GM12878 (cell line): Measurements from ENCODE around the gene TTC29. TPM values are rescaled to one million over a fixed set of nuclear protein-coding genes. Genes with fewer than 3 reads are reported as not detected.

Source experiments
- ATAC-seq: fragments of 200-7000 bp; cut with Tn5 transposase; 3 replicates; pipeline ENCODE4 v1.9.1; 2020; ENCODE audit warnings: mild to moderate bottlenecking, moderate library complexity
- BruUV-seq: library from RNA; stranded (reverse); fragments of 400-500 nt; replicated peaks from 2 replicates; lab custom pipeline; 2021; lab: Mats Ljungman, UMichigan
- CTCF ChIA-PET: fragments of 300-600 bp; sonication (Branson Sonifier 250); formaldehyde crosslinking; extraction: SDS; loops from one replicate; lab custom pipeline; 2021; ENCODE audit warnings: inconsistent platforms; lab: Yijun Ruan, JAX
- POLR2A ChIA-PET: fragments of 350-600 bp; formaldehyde crosslinking; extraction: SDS; loops from one replicate; lab custom pipeline; 2021; ENCODE audit warnings: inconsistent platforms; lab: Charles Lee
- RAD21 ChIA-PET: fragments of 300-600 bp; sonication (Branson Sonifier 250); formaldehyde crosslinking; loops from one replicate; lab custom pipeline; 2023; ENCODE audit warnings: antibody characterized with exemption; ENCODE audit not compliant: unreplicated experiment; lab: Charles Lee
- SMC1A ChIA-PET: fragments of 300-600 bp; sonication (Branson Sonifier 250); formaldehyde crosslinking; loops from one replicate; lab custom pipeline; 2023; ENCODE audit not compliant: unreplicated experiment, uncharacterized antibody; lab: Charles Lee
- DNase-seq: peaks from one replicate; pipeline ENCODE4 v3.0.0-alpha.2; 2011; ENCODE audit warnings: low read depth, low spot score
- FAIRE-seq: peaks from 3 replicates; lab custom pipeline; 2011; peaks lifted over from hg19 to GRCh38; lab: Jason Lieb, UNC
- H2AFZ ChIP-seq: 2 replicates; pipeline ENCODE4 v1.6.0; 2011; ENCODE audit warnings: low read depth, low read length, control low read depth; ENCODE audit not compliant: control insufficient read depth
- H3K27ac ChIP-seq: 2 replicates; pipeline ENCODE4 v1.5.1; 2011; ENCODE audit warnings: control low read depth; ENCODE audit not compliant: control insufficient read depth, insufficient read depth
- H3K27me3 ChIP-seq, 2 experiments: replicated peaks in 1 of 2; 2 replicates each; pipeline versions ENCODE4 v1.6.0 to v1.6.1; 2011; ENCODE audit warnings: low read length in 1 of 2; ENCODE audit not compliant: control insufficient read depth in 2 of 2, insufficient read depth in 2 of 2
- H3K36me3 ChIP-seq, 2 experiments: 2 replicates each; pipeline ENCODE4 v1.5.1; 2011; ENCODE audit warnings: low read length in 1 of 2; ENCODE audit not compliant: control insufficient read depth in 2 of 2, insufficient read depth in 2 of 2
- H3K4me1 ChIP-seq: 2 replicates; pipeline ENCODE4 v1.6.1; 2011; ENCODE audit warnings: mild to moderate bottlenecking, low read length, moderate library complexity, mixed read lengths; ENCODE audit not compliant: control insufficient read depth, insufficient read depth
- H3K4me2 ChIP-seq: 2 replicates; pipeline ENCODE4 v1.6.0; 2011; ENCODE audit warnings: control low read depth; ENCODE audit not compliant: control insufficient read depth, insufficient read depth
- H3K4me3 ChIP-seq: fragments of 200-600 bp; sonication (generic); 2 replicates; pipeline ENCODE4 v1.5.1; 2016
- H3K79me2 ChIP-seq: 2 replicates; pipeline ENCODE4 v1.6.0; 2011; ENCODE audit warnings: low read length; ENCODE audit not compliant: control insufficient read depth, insufficient read depth
- H3K9ac ChIP-seq: 2 replicates; pipeline ENCODE4 v1.8.0; 2011; ENCODE audit warnings: low read length, control low read depth, mixed read lengths; ENCODE audit not compliant: control insufficient read depth, insufficient read depth
- H3K9me3 ChIP-seq: replicated peaks from 3 replicates; pipeline ENCODE4 v1.5.1; 2011; ENCODE audit warnings: mild to moderate bottlenecking, low read length; ENCODE audit not compliant: control insufficient read depth, insufficient read depth
- H4K20me1 ChIP-seq: 2 replicates; pipeline ENCODE4 v1.6.0; 2011; ENCODE audit not compliant: control insufficient read depth, insufficient read depth
- CREM ChIP-seq: IDR thresholded peaks from 2 replicates; pipeline ENCODE4 v1.6.1; 2014; ENCODE audit warnings: antibody characterized with exemption, low read depth
- DPF2 ChIP-seq: fragments of 450-650 bp; IDR thresholded peaks from 2 replicates; pipeline ENCODE4 v1.6.1; 2017; ENCODE audit warnings: mild to moderate bottlenecking
- JUNB ChIP-seq: IDR thresholded peaks from 2 replicates; pipeline ENCODE4 v1.6.1; 2016; ENCODE audit warnings: antibody characterized with exemption, mild to moderate bottlenecking
- KDM1A ChIP-seq: fragments of 200-600 bp; sonication (generic); IDR thresholded peaks from 2 replicates; pipeline ENCODE4 v1.6.1; 2016; ENCODE audit warnings: borderline replicate concordance
- KLF5 ChIP-seq: fragments of 450-650 bp; IDR thresholded peaks from 2 replicates; pipeline ENCODE4 v1.6.1; 2014; ENCODE audit warnings: mild to moderate bottlenecking; ENCODE audit not compliant: partially characterized antibody
- MEF2A ChIP-seq: IDR thresholded peaks from 2 replicates; pipeline ENCODE4 v1.6.1; 2011; ENCODE audit warnings: low read depth, mild to moderate bottlenecking, low read length, moderate library complexity; ENCODE audit not compliant: insufficient read depth
- MYB ChIP-seq: fragments of 150-350 bp; IDR thresholded peaks from 2 replicates; pipeline ENCODE4 v1.6.1; 2014; ENCODE audit warnings: mild to moderate bottlenecking, low read depth, low read length, borderline replicate concordance
- NFIC ChIP-seq: IDR thresholded peaks from 2 replicates; pipeline ENCODE4 v1.6.1; 2012; ENCODE audit warnings: low read depth, mild to moderate bottlenecking, inconsistent platforms, low read length, moderate library complexity
- POLR2AphosphoS2 ChIP-seq: IDR thresholded peaks from 2 replicates; pipeline ENCODE4 v1.6.1; 2011; ENCODE audit warnings: low read depth, mild to moderate bottlenecking, low read length, improper control_type of control experiment, moderate library complexity
- RAD51 ChIP-seq: fragments of 450-650 bp; IDR thresholded peaks from 2 replicates; pipeline ENCODE4 v1.6.1; 2016; ENCODE audit warnings: moderate library complexity, mild to moderate bottlenecking, inconsistent platforms
- SMAD5 ChIP-seq: IDR thresholded peaks from 2 replicates; pipeline ENCODE4 v1.6.1; 2016; ENCODE audit warnings: antibody characterized with exemption, low read depth
- SMARCA5 ChIP-seq: fragments of 450-650 bp; IDR thresholded peaks from 2 replicates; pipeline ENCODE4 v1.6.1; 2017; ENCODE audit warnings: mild to moderate bottlenecking
- SPI1 ChIP-seq: IDR thresholded peaks from 2 replicates; pipeline ENCODE4 v1.6.1; 2011; ENCODE audit warnings: low read depth, mild to moderate bottlenecking, low read length, moderate library complexity, borderline replicate concordance; ENCODE audit not compliant: insufficient read depth
- YY1 ChIP-seq: IDR thresholded peaks from 2 replicates; pipeline ENCODE4 v1.6.1; 2011; ENCODE audit warnings: low read depth, mild to moderate bottlenecking, low read length
- ZNF207 ChIP-seq: fragments of 450-650 bp; IDR thresholded peaks from 2 replicates; pipeline ENCODE4 v1.6.1; 2014; ENCODE audit warnings: antibody characterized with exemption, mild to moderate bottlenecking, borderline replicate concordance
- ZNF274 ChIP-seq: IDR thresholded peaks from one replicate; pipeline ENCODE4 v1.8.0; 2011; ENCODE audit not compliant: insufficient read length, insufficient read depth
- WGBS: methylation state at CpG from one replicate; pipeline ENCODE4 v1.1.6; 2016; ENCODE audit warnings: low lambda C conversion rate; ENCODE audit not compliant: insufficient replicate concordance, insufficient coverage; ENCODE audit errors: missing lambda C conversion rate; 5-methylcytosine and 5-hydroxymethylcytosine counted together
- in situ Hi-C: fragments of 300-500 bp; cut with MboI; formaldehyde crosslinking; loops from 9 replicates; pipeline ENCODE4 v1.14.3; 2018; ENCODE audit warnings: mixed read lengths
- intact Hi-C: fragments of 100-400 bp; cut with micrococcal nuclease; formaldehyde crosslinking; loops from one replicate; pipeline ENCODE4 v1.14.2; 2022; ENCODE audit not compliant: unreplicated experiment
- polyA plus RNA-seq, 11 experiments: library from polyadenylated mRNA; depleted of rRNA in 4 of 11; unstranded in 6 of 11; stranded (reverse) in 5 of 11; fragments of >200 nt; fragmentation: Nextera tagmentation in 4 of 11; fragmentation: Illumina TruSeq in 1 of 11; extraction: Ambion mirVana in 4 of 11; extraction: Trizol in 1 of 11; gene quantifications; 1 replicate in 1 of 11; 2 replicates in 10 of 11; pipeline versions ENCODE4 v1.2.1 to v1.2.3, GENCODE V29; 2011 to 2016; ENCODE audit warnings: inconsistent platforms in 2 of 11, missing spikeins in 2 of 11, low read depth in 1 of 11
- total RNA-seq, 4 experiments: library from RNA; depleted of rRNA in 3 of 4; stranded (reverse); fragments of >200 nt in 3 of 4; fragmentation: Illumina TruSeq in 1 of 4; extraction: Trizol in 1 of 4; gene quantifications; 2 replicates each; pipeline versions ENCODE4 v1.2.1 to v1.2.3, GENCODE V29; 2013 to 2021
- TF ChIP-seq, protein P1 (sequence below): IDR thresholded peaks from 2 replicates; pipeline ENCODE4 v1.6.1; 2012; ENCODE audit warnings: low read length, inconsistent platforms
- TF ChIP-seq, protein P2 (sequence below): IDR thresholded peaks from 2 replicates; pipeline ENCODE4 v1.6.1; 2012; ENCODE audit warnings: low read depth, low read length, improper control_type of control experiment
- TF ChIP-seq, protein P3 (sequence below): fragments of 150-350 bp; IDR thresholded peaks from 2 replicates; pipeline ENCODE4 v1.6.1; 2014; ENCODE audit warnings: mild to moderate bottlenecking, low read depth, low read length

Gene TTC29
- total and polyA plus RNA-seq, 10 of the 15 experiments (the other 5 are each of a cell fraction or from before 2014, with no cell fraction given) = not detected

- TF ChIP-seq, protein P1, sequence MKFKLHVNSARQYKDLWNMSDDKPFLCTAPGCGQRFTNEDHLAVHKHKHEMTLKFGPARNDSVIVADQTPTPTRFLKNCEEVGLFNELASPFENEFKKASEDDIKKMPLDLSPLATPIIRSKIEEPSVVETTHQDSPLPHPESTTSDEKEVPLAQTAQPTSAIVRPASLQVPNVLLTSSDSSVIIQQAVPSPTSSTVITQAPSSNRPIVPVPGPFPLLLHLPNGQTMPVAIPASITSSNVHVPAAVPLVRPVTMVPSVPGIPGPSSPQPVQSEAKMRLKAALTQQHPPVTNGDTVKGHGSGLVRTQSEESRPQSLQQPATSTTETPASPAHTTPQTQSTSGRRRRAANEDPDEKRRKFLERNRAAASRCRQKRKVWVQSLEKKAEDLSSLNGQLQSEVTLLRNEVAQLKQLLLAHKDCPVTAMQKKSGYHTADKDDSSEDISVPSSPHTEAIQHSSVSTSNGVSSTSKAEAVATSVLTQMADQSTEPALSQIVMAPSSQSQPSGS = no peak
- no peak for TF ChIP-seq SPI1
- TF ChIP-seq RAD51 = no peak
Measured at GRCh38 chr4:146852360-146852759, 93.3 kb downstream of the TTC29 start (continued).

DNA sequence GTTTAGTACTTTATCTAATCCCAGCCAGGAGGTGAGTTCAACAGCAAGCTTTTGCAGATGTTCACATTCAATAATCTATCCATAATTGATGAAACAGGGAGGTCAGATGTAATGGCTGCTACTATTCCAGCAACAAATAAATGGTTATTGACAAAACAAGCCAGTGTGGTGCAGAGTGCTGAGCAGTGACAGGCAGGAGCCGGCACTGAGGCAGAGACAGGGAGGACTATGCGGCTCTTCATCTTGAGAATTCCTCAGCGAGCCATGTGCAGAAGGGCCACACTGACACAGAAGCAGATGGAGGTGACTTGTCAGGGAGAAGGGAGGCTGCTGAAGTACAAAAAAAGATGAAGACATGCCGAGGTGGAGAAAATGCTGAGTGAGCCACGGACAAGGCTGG, 98.3 kb downstream of the TTC29 start:
- FAIRE-seq = no peak
- Histone ChIP-seq H3K4me1 (no peaks in the 10 kb centered on the region), H3K27me3 (no peaks in the 10 kb centered on the region; a peak in 1 of 4 replicates), H3K9ac (no peak overlapping the region), H2AFZ (no peak overlapping the region), H3K9me3 (no peaks in the 10 kb centered on the region), H3K27ac (no peak overlapping the region), H3K4me3 (no peak overlapping the region), H3K4me2 (no peak overlapping the region), H3K79me2 (no peaks in the 10 kb centered on the region), H4K20me1 (no peaks in the 10 kb centered on the region), H3K36me3 (no peaks in the 10 kb centered on the region)
- ChIA-PET SMC1A (no interaction called here), CTCF (no interaction called here), RAD21 (no interaction called here), POLR2A (no interaction called here)
- intact Hi-C loops (no loop called here), in situ Hi-C loops (no loop called here)
- 30% methylated on average over 5 of the region's 5 CpGs for WGBS
- ATAC-seq = no peak
- no peak for DNase-seq
- no TSS peak for BruUV-seq
- TF ChIP-seq MYB (no peak), SMARCA5 (no peak), DPF2 (no peak), MEF2A (no peak), JUNB (no peak), POLR2AphosphoS2 (no peak), YY1 (no peak), KDM1A (no peak), KLF5 (no peak), SMAD5 (no peak), ZNF207 (no peak), CREM (no peak), ZNF274 (no peak), NFIC (no peak)
- TF ChIP-seq, protein P2, sequence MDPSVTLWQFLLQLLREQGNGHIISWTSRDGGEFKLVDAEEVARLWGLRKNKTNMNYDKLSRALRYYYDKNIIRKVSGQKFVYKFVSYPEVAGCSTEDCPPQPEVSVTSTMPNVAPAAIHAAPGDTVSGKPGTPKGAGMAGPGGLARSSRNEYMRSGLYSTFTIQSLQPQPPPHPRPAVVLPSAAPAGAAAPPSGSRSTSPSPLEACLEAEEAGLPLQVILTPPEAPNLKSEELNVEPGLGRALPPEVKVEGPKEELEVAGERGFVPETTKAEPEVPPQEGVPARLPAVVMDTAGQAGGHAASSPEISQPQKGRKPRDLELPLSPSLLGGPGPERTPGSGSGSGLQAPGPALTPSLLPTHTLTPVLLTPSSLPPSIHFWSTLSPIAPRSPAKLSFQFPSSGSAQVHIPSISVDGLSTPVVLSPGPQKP = no peak
- TF ChIP-seq, protein P3, sequence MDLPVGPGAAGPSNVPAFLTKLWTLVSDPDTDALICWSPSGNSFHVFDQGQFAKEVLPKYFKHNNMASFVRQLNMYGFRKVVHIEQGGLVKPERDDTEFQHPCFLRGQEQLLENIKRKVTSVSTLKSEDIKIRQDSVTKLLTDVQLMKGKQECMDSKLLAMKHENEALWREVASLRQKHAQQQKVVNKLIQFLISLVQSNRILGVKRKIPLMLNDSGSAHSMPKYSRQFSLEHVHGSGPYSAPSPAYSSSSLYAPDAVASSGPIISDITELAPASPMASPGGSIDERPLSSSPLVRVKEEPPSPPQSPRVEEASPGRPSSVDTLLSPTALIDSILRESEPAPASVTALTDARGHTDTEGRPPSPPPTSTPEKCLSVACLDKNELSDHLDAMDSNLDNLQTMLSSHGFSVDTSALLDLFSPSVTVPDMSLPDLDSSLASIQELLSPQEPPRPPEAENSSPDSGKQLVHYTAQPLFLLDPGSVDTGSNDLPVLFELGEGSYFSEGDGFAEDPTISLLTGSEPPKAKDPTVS = no peak
